Tibial artery (tissue), 4 donors: Measurements from ENCODE around the gene GNA12.

Source experiments
- DNase-seq, 2 donors: peaks; one replicate each; pipeline ENCODE4 v3.0.0-alpha.2; 2019
- H3K27ac ChIP-seq, 2 donors: fragments of 200-600 bp; sonication (generic) in 1 of 2; 1 replicate in 1 of 2; 2 replicates in 1 of 2; pipeline ENCODE4 v1.5.1; 2018 to 2019; ENCODE audit warnings: mild to moderate bottlenecking in 1 of 2
- H3K27me3 ChIP-seq, 2 donors: fragments of 200-600 bp; sonication (generic) in 1 of 2; one replicate each; pipeline versions ENCODE4 v1.5.1 to v1.6.0; 2016 to 2019
- H3K36me3 ChIP-seq, 3 donors: fragments of 200-600 bp; sonication (generic) in 2 of 3; one replicate each; pipeline ENCODE4 v1.5.1; 2016 to 2019; ENCODE audit warnings: mild to moderate bottlenecking in 2 of 3
- H3K4me1 ChIP-seq, 4 donors: fragments of 200-600 bp; sonication (generic) in 2 of 4; 1 replicate in 3 of 4; 2 replicates in 1 of 4; pipeline ENCODE4 v1.5.1; 2016 to 2019
- H3K4me3 ChIP-seq, 2 donors: fragments of 200-600 bp; sonication (generic) in 1 of 2; 1 replicate in 1 of 2; 2 replicates in 1 of 2; pipeline ENCODE4 v1.5.1; 2018 to 2019; ENCODE audit warnings: mild to moderate bottlenecking in 2 of 2
- H3K9me3 ChIP-seq, 3 donors: fragments of 200-600 bp; sonication (generic) in 1 of 3; one replicate each; pipeline ENCODE4 v1.5.1; 2016 to 2019
- CTCF ChIP-seq, 2 experiments: fragments of 200-600 bp in 1 of 2; fragments of 450-650 bp in 1 of 2; IDR thresholded peaks; one replicate each; pipeline ENCODE4 v1.5.1; 2017 to 2019; ENCODE audit warnings: antibody characterized with exemption in 2 of 2, mild to moderate bottlenecking in 1 of 2, moderate library complexity in 1 of 2
- intact Hi-C: fragments of 100-400 bp; cut with DNase I; formaldehyde crosslinking; loops from one replicate; pipeline ENCODE4 v1.15.0; 2023; ENCODE audit warnings: low total_unique reads

Gene GNA12

GRCh38 chr7:2734084-2734686, 109.9 kb downstream of the GNA12 start:
- Histone ChIP-seq H3K27me3 (no peaks in the 10 kb centered on the region), H3K9me3 (no peaks in the 10 kb centered on the region), H3K4me3 (no peak overlapping the region), H3K27ac (no peak overlapping the region), H3K4me1 (peaks cover 0 to 13% (median 6%) of the 10 kb centered on the region in 4 donors), H3K36me3 (peaks cover 0 to 27% (median 17%) of the 10 kb centered on the region in 3 donors)
- peak in 1 of 2 donors; percentile 60 for DNase-seq
- intact Hi-C loops, result no loop called here
- TF ChIP-seq CTCF (IDR thresholded peaks at IDR 0.05), result no peak

- no peaks in the 10 kb centered on the region for H3K9me3 ChIP-seq
- peak; percentile 72 to 90 for DNase-seq
- intact Hi-C loops, result no loop called here
- peak overlapping the region; percentile 44 to 49 for H3K27ac ChIP-seq
- TF ChIP-seq CTCF (IDR thresholded peaks at IDR 0.05), result no peak
- no peaks in the 10 kb centered on the region for H3K27me3 ChIP-seq
- H3K4me1 ChIP-seq, result peaks cover 0 to 16% (median 6%) of the 10 kb centered on the region in 4 donors
- no peak overlapping the region for H3K4me3 ChIP-seq
- peaks cover 0 to 30% (median 22%) of the 10 kb centered on the region in 3 donors for H3K36me3 ChIP-seq
Observed at GRCh38 chr7:2732959-2733584, 111.0 kb downstream of the GNA12 start.

GRCh38 chr7:2732388-2732787, 111.7 kb downstream of the GNA12 start:
- H3K4me1 ChIP-seq, result peaks cover 0 to 16% (median 6%) of the 10 kb centered on the region in 4 donors
- TF ChIP-seq CTCF (IDR thresholded peaks at IDR 0.05), result no peak
- H3K36me3 ChIP-seq, result peaks cover 0 to 30% (median 22%) of the 10 kb centered on the region in 3 donors
- intact Hi-C loops, result no loop called here
- H3K27ac ChIP-seq, result peak overlapping the region; percentile 44 to 49
- no peaks in the 10 kb centered on the region for H3K27me3 ChIP-seq
- H3K9me3 ChIP-seq, result no peaks in the 10 kb centered on the region
- DNase-seq, result no peak
- no peak overlapping the region for H3K4me3 ChIP-seq

- Histone ChIP-seq H3K4me1 (peaks cover 0 to 16% (median 6%) of the 10 kb centered on the region in 4 donors), H3K9me3 (no peaks in the 10 kb centered on the region), H3K27ac (no peak overlapping the region), H3K36me3 (peaks cover 0 to 43% (median 32%) of the 10 kb centered on the region in 3 donors), H3K4me3 (no peak overlapping the region), H3K27me3 (no peaks in the 10 kb centered on the region)
- intact Hi-C loops, result no loop called here
- no peak for TF ChIP-seq CTCF (IDR thresholded peaks at IDR 0.05)
- peak in 1 of 2 donors; percentile 60 for DNase-seq
Observed at GRCh38 chr7:2730846-2731770, 113.0 kb downstream of the GNA12 start.

- Histone ChIP-seq H3K4me3 (no peak overlapping the region), H3K36me3 (peaks cover 0 to 51% (median 42%) of the 10 kb centered on the region in 3 donors), H3K27ac (peak overlapping the region; percentile 3 to 48), H3K4me1 (peaks cover 0 to 16% (median 6%) of the 10 kb centered on the region in 4 donors), H3K9me3 (no peaks in the 10 kb centered on the region), H3K27me3 (no peaks in the 10 kb centered on the region)
- peak in 1 of 2 donors; percentile 70 for DNase-seq
- TF ChIP-seq CTCF (IDR thresholded peaks at IDR 0.05), result no peak
- intact Hi-C loops, result no loop called here
Observed at GRCh38 chr7:2729893-2730716, 114.0 kb downstream of the GNA12 start.
